CD14-positive monocyte (primary cell): ENCODE measurements around the gene EPHB2. TPM values are rescaled to one million over a fixed set of nuclear protein-coding genes. Genes with fewer than 3 reads are reported as not detected.
A peak's percentile ranks its signal among the peaks of the same experiment; 100 is the strongest.

Experiments
- DNase-seq, 3 donors: peaks; one replicate each; pipeline ENCODE4 v3.0.0-alpha.2; 2011 to 2022
- H2AFZ ChIP-seq: 2 replicates; pipeline ENCODE4 v1.6.0; 2012; ENCODE audit warnings: mild to moderate bottlenecking, low read depth, low read length, inconsistent platforms; ENCODE audit not compliant: insufficient read depth, poor library complexity, severe bottlenecking
- H3K27ac ChIP-seq, 2 donors: 1 replicate in 1 of 2; 2 replicates in 1 of 2; pipeline ENCODE4 v1.5.1; 2012 to 2013; ENCODE audit warnings: low read length in 2 of 2, control low read depth in 1 of 2, inconsistent platforms in 1 of 2, low read depth in 1 of 2, mild to moderate bottlenecking in 1 of 2
- H3K27me3 ChIP-seq, 2 donors: one replicate each; pipeline versions ENCODE4 v1.6.0 to v1.6.1; 2011 to 2013; ENCODE audit warnings: low read length in 2 of 2; ENCODE audit not compliant: control insufficient read depth in 2 of 2, insufficient read depth in 2 of 2
- H3K36me3 ChIP-seq, 2 donors: replicated peaks in 1 of 2; 1 replicate in 1 of 2; 2 replicates in 1 of 2; pipeline versions ENCODE4 v1.5.1 to v1.6.1; 2012 to 2013; ENCODE audit warnings: low read length in 2 of 2, control low read depth in 1 of 2, inconsistent platforms in 1 of 2, mild to moderate bottlenecking in 1 of 2; ENCODE audit not compliant: insufficient read depth in 2 of 2, control insufficient read depth in 1 of 2
- H3K4me1 ChIP-seq, 2 donors: 1 replicate in 1 of 2; 2 replicates in 1 of 2; pipeline versions ENCODE4 v1.5.1 to v1.6.1; 2012 to 2013; ENCODE audit warnings: low read length in 2 of 2, control low read depth in 1 of 2, inconsistent platforms in 1 of 2, mild to moderate bottlenecking in 1 of 2, moderate library complexity in 1 of 2; ENCODE audit not compliant: insufficient read depth in 2 of 2, control insufficient read depth in 1 of 2
- H3K4me2 ChIP-seq: replicated peaks from 2 replicates; pipeline ENCODE3; 2012; ENCODE audit warnings: low read length, moderate library complexity, mild to moderate bottlenecking; ENCODE audit not compliant: poor library complexity, severe bottlenecking; ENCODE audit errors: extremely low read depth
- H3K4me3 ChIP-seq, 3 experiments: fragments of 200-600 bp in 1 of 3; sonication (generic) in 1 of 3; replicated peaks in 1 of 3; 1 replicate in 2 of 3; 2 replicates in 1 of 3; pipeline ENCODE4 v1.5.1; 2011 to 2013; ENCODE audit warnings: low read length in 3 of 3, mild to moderate bottlenecking in 3 of 3, control low read depth in 2 of 3, low read depth in 2 of 3, inconsistent platforms in 1 of 3, moderate library complexity in 1 of 3
- H3K79me2 ChIP-seq: 2 replicates; pipeline ENCODE4 v1.6.0; 2012; ENCODE audit warnings: mild to moderate bottlenecking, control low read depth, inconsistent platforms, low read length, moderate library complexity; ENCODE audit not compliant: insufficient read depth
- H3K9ac ChIP-seq: 2 replicates; pipeline ENCODE4 v1.6.0; 2017; ENCODE audit warnings: low read length, mild to moderate bottlenecking; ENCODE audit not compliant: insufficient read depth, poor library complexity, severe bottlenecking
- H3K9me3 ChIP-seq, 2 donors: replicated peaks in 1 of 2; 1 replicate in 1 of 2; 2 replicates in 1 of 2; pipeline versions ENCODE4 v1.5.1 to v1.6.1; 2012 to 2013; ENCODE audit warnings: low read length in 2 of 2, control low read depth in 1 of 2; ENCODE audit not compliant: control insufficient read depth in 1 of 2, insufficient read depth in 1 of 2
- H4K20me1 ChIP-seq: 2 replicates; pipeline ENCODE4 v1.6.0; 2012; ENCODE audit warnings: mild to moderate bottlenecking, low read length, control low read depth, moderate library complexity; ENCODE audit not compliant: insufficient read depth
- H3K27ac Mint-ChIP-seq, 7 donors: one replicate each; pipeline ENCODE4 v1.8.0; 2020; ENCODE audit warnings: mild to moderate bottlenecking in 7 of 7, mixed read lengths in 7 of 7, moderate library complexity in 6 of 7, inconsistent platforms in 2 of 7
- H3K27me3 Mint-ChIP-seq, 3 donors: one replicate each; pipeline ENCODE4 v1.8.0; 2021 to 2022; ENCODE audit warnings: low read depth in 3 of 3, mild to moderate bottlenecking in 3 of 3, mixed read lengths in 3 of 3, moderate library complexity in 3 of 3, inconsistent platforms in 1 of 3
- H3K36me3 Mint-ChIP-seq, 2 donors: one replicate each; pipeline ENCODE4 v1.8.0; 2020; ENCODE audit warnings: mixed read lengths in 2 of 2, inconsistent platforms in 1 of 2, mild to moderate bottlenecking in 1 of 2
- H3K4me1 Mint-ChIP-seq: one replicate; pipeline ENCODE4 v1.8.0; 2020; ENCODE audit warnings: mild to moderate bottlenecking, mixed read lengths
- H3K4me3 Mint-ChIP-seq, 2 donors: one replicate each; pipeline ENCODE4 v1.8.0; 2020; ENCODE audit warnings: mild to moderate bottlenecking in 2 of 2, mixed read lengths in 2 of 2, moderate library complexity in 1 of 2
- H3K9me3 Mint-ChIP-seq, 7 donors: one replicate each; pipeline ENCODE4 v1.8.0; 2020 to 2022; ENCODE audit warnings: mixed read lengths in 7 of 7, mild to moderate bottlenecking in 6 of 7, moderate library complexity in 6 of 7, inconsistent platforms in 2 of 7
- WGBS: methylation state at CpG from one replicate; pipeline ENCODE4 v1.1.5; 2013; ENCODE audit warnings: missing lambda C conversion rate; ENCODE audit not compliant: insufficient coverage; 5-methylcytosine and 5-hydroxymethylcytosine counted together
- intact Hi-C, 2 donors: fragments of 100-400 bp; cut with micrococcal nuclease; formaldehyde crosslinking; loops; one replicate each; pipeline versions ENCODE4 v1.15.0 to v1.15.1; 2023
- polyA plus RNA-seq, 3 donors: library from polyadenylated mRNA; depleted of rRNA in 1 of 3; unstranded in 2 of 3; stranded (reverse) in 1 of 3; fragments of 300-500 nt in 2 of 3; fragments of >200 nt in 1 of 3; fragmentation: Illumina TruSeq in 2 of 3; gene quantifications; 1 replicate in 2 of 3; 2 replicates in 1 of 3; pipeline ENCODE4 v1.2.3, GENCODE V29; 2012 to 2021
- TF ChIP-seq, protein P1 (sequence below): fragments of 200-600 bp; IDR thresholded peaks from one replicate; pipeline ENCODE4 v1.8.0; 2022; ENCODE audit warnings: antibody characterized with exemption, mild to moderate bottlenecking

Gene EPHB2
- polyA plus RNA-seq, 3 donors = 2.9 to 5.6 (median 3.4) TPM

DNA sequence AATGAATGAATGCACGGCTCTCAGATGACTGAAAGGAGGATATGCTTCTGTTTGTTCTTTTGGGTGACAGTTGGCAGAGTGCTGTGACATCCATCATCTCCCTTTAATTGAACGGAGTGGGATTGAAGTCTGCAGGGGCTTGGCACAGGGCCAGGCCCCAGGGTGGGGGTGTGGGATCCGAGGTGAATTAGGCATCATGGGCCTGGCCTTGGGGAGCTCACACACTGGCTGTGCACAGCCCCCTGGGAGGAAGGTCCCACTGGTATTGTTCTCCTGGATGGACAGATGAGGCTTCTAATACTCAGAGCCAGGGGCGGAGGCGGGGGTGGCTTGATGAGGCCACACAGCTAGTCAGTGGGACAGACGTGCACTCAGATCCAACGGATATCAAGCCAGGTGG is 19.3 kb downstream of the EPHB2 start:
- H3K4me1 ChIP-seq = peaks cover 0 to 13% of the 10 kb centered on the region in 2 donors
- H3K9me3 ChIP-seq = no peaks in the 10 kb centered on the region
- Mint-ChIP-seq H3K36me3 (peaks cover 0 to under 1% of the 10 kb centered on the region in 2 donors), H3K27me3 (peaks cover 7 to 14% (median 12%) of the 10 kb centered on the region in 3 donors), H3K27ac (peak overlapping the region in 1 of 7 donors; percentile 5), H3K9me3 (peaks cover 0 to 1% (median 0%) of the 10 kb centered on the region in 7 donors), H3K4me3 (no peak overlapping the region), H3K4me1 (peaks cover 11% of the 10 kb centered on the region)
- no peaks in the 10 kb centered on the region for H3K36me3 ChIP-seq
- no peak overlapping the region for H3K9ac ChIP-seq
- no peak overlapping the region for H3K4me3 ChIP-seq
- H3K4me2 ChIP-seq = no peak overlapping the region
- H3K27ac ChIP-seq = no peak overlapping the region
- intact Hi-C loops = no loop called here
- H2AFZ ChIP-seq = no peak overlapping the region
- no peaks in the 10 kb centered on the region for H4K20me1 ChIP-seq
- DNase-seq = no peak
- no peaks in the 10 kb centered on the region for H3K79me2 ChIP-seq
- peaks cover 0 to 1% of the 10 kb centered on the region in 2 donors for H3K27me3 ChIP-seq
- 92% methylated on average over 6 of the region's 7 CpGs for WGBS
- TF ChIP-seq, protein P1, sequence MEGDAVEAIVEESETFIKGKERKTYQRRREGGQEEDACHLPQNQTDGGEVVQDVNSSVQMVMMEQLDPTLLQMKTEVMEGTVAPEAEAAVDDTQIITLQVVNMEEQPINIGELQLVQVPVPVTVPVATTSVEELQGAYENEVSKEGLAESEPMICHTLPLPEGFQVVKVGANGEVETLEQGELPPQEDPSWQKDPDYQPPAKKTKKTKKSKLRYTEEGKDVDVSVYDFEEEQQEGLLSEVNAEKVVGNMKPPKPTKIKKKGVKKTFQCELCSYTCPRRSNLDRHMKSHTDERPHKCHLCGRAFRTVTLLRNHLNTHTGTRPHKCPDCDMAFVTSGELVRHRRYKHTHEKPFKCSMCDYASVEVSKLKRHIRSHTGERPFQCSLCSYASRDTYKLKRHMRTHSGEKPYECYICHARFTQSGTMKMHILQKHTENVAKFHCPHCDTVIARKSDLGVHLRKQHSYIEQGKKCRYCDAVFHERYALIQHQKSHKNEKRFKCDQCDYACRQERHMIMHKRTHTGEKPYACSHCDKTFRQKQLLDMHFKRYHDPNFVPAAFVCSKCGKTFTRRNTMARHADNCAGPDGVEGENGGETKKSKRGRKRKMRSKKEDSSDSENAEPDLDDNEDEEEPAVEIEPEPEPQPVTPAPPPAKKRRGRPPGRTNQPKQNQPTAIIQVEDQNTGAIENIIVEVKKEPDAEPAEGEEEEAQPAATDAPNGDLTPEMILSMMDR = no peak

DNA sequence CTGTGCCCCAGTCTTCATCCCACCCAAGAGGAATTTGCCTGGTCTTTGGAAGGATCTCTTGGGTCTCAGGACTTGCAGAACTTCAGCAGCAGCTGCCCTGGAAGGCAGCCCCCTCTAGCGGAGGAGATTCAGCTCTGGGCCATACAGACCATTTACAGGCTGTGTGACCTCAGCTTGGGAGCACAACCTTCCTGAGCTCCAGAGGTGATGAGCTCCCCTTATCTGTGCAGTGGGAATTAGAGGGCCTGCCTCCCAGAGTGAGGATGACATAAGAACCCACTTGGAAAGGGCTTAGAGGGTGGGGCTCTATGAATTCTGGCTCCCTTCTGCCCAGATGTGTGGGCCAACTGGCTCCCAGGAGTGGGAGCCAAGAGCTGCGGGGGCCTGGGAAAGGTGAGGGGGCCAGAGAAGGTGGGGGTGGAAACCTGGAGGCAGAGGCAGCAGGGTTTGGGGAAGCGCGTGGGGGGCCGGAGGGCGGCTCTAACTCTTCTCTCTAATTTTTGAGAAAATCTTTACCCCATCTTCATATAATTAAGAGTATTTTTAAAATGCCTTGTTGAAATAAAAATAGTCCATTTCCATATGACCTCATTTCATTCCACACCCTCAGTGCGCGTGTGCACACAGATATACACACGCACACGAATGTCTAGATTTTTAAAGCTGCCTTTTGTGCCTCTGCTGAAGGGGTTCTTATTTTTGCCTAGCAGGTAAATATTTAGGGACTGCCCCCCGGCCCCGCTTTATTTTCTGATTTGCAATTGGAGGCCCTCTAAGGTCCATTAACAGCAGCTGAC is 21.5 kb downstream of the EPHB2 start:
- Histone ChIP-seq H2AFZ (no peak overlapping the region), H3K9ac (no peak overlapping the region), H3K79me2 (no peaks in the 10 kb centered on the region), H3K4me3 (no peak overlapping the region), H3K9me3 (no peaks in the 10 kb centered on the region), H3K27ac (no peak overlapping the region), H3K4me1 (peaks cover 4 to 32% of the 10 kb centered on the region in 2 donors), H3K4me2 (no peak overlapping the region), H4K20me1 (no peaks in the 10 kb centered on the region), H3K27me3 (no peaks in the 10 kb centered on the region), H3K36me3 (no peaks in the 10 kb centered on the region)
- Mint-ChIP-seq H3K27me3 (peaks cover 1 to 2% (median 2%) of the 10 kb centered on the region in 3 donors), H3K4me1 (peaks cover 24% of the 10 kb centered on the region), H3K9me3 (peaks cover 0 to 2% (median 0%) of the 10 kb centered on the region in 7 donors), H3K36me3 (peaks cover 0 to 2% of the 10 kb centered on the region in 2 donors), H3K4me3 (no peak overlapping the region), H3K27ac (peak overlapping the region in 1 of 7 donors; percentile 11)
- no peak for DNase-seq
- intact Hi-C loops = no loop called here
- WGBS = 96% methylated on average over 4 of the region's 12 CpGs
- TF ChIP-seq, protein P1 = no peak
